HepG2 (cell line): ENCODE data around the gene UBQLN4. TPM values are rescaled to one million over a fixed set of nuclear protein-coding genes. Genes with fewer than 3 reads are reported as not detected.

Experiments used
- FOXO1 ChIP-seq: sonication (generic); formaldehyde crosslinking; IDR thresholded peaks from 2 replicates; pipeline ENCODE4 v1.4.0; 2020; ENCODE audit warnings: missing genetic modification reagents
- KLF16 ChIP-seq, 2 experiments: sonication (generic) in 1 of 2; formaldehyde crosslinking in 1 of 2; IDR thresholded peaks; 2 replicates each; pipeline versions ENCODE4 v1.6.1 to v1.8.0; 2016 to 2023; ENCODE audit warnings: missing genetic modification reagents in 2 of 2, missing compliant biosample characterization in 1 of 2
- LCORL ChIP-seq, 2 experiments: fragments of 450-650 bp in 1 of 2; sonication (generic) in 1 of 2; formaldehyde crosslinking in 1 of 2; IDR thresholded peaks; 2 replicates each; pipeline versions ENCODE4 v1.5.0 to v1.6.1; 2017 to 2020; ENCODE audit warnings: antibody characterized with exemption in 1 of 2, missing genetic modification reagents in 1 of 2
- PITX1 ChIP-seq: sonication (generic); formaldehyde crosslinking; IDR thresholded peaks from 2 replicates; pipeline ENCODE4 v1.5.1; 2020; ENCODE audit warnings: mild to moderate bottlenecking, missing genetic modification reagents
- SP140L ChIP-seq: sonication (generic); formaldehyde crosslinking; IDR thresholded peaks from 2 replicates; pipeline ENCODE4 v1.4.0; 2020; ENCODE audit warnings: missing genetic modification reagents, borderline replicate concordance
- YEATS4 ChIP-seq: sonication (generic); formaldehyde crosslinking; IDR thresholded peaks from 2 replicates; pipeline ENCODE4 v1.4.0; 2020; ENCODE audit warnings: missing genetic modification reagents, borderline replicate concordance
- ZNF382 ChIP-seq: sonication (generic); formaldehyde crosslinking; IDR thresholded peaks from 2 replicates; pipeline ENCODE4 v1.5.0; 2020; ENCODE audit warnings: missing genetic modification reagents, mild to moderate bottlenecking, borderline replicate concordance
- ZNF792 ChIP-seq: IDR thresholded peaks from 2 replicates; pipeline ENCODE4 v1.6.1; 2016
- polyA plus RNA-seq, 8 experiments: library from polyadenylated mRNA; depleted of rRNA in 3 of 8; stranded (reverse) in 7 of 8; unstranded in 1 of 8; fragments of >200 nt; fragmentation: Illumina TruSeq in 4 of 8; extraction: Trizol in 4 of 8; gene quantifications; 2 replicates each; pipeline versions ENCODE4 v1.2.1 to v1.2.3, GENCODE V29; 2011 to 2016; ENCODE audit warnings: low read depth in 4 of 8, missing spikeins in 1 of 8, mixed read lengths in 1 of 8; ENCODE audit not compliant: insufficient read depth in 1 of 8
- total RNA-seq, 5 experiments: library from RNA; depleted of rRNA; stranded (reverse); fragments of >200 nt; fragmentation: Illumina TruSeq; extraction: Trizol; gene quantifications; 2 replicates each; pipeline ENCODE4 v1.2.3, GENCODE V29; 2016; ENCODE audit warnings: low read depth in 1 of 5
- TF ChIP-seq, protein P1 (sequence below): sonication (generic); formaldehyde crosslinking; IDR thresholded peaks from 2 replicates; pipeline ENCODE4 v1.4.0; 2020; ENCODE audit warnings: missing genetic modification reagents, mild to moderate bottlenecking, borderline replicate concordance
- TF ChIP-seq, protein P2 (sequence below): sonication (generic); formaldehyde crosslinking; conservative IDR thresholded peaks from 2 replicates; pipeline ENCODE4 v1.4.0; 2020; ENCODE audit warnings: mild to moderate bottlenecking, missing genetic modification reagents, moderate library complexity
- TF ChIP-seq, protein P3 (sequence below): sonication (generic); formaldehyde crosslinking; conservative IDR thresholded peaks from 2 replicates; pipeline ENCODE4 v1.4.0; 2020; ENCODE audit warnings: missing genetic modification reagents
- TF ChIP-seq, protein P4 (sequence below): sonication (generic); formaldehyde crosslinking; IDR thresholded peaks from 2 replicates; pipeline ENCODE4 v1.4.0; 2020; ENCODE audit warnings: mild to moderate bottlenecking, missing genetic modification reagents
- TF ChIP-seq, protein P5 (sequence below): sonication (generic); formaldehyde crosslinking; IDR thresholded peaks from 2 replicates; pipeline ENCODE4 v1.4.0; 2020; ENCODE audit warnings: missing genetic modification reagents
- TF ChIP-seq, protein P6 (sequence below): sonication (generic); formaldehyde crosslinking; IDR thresholded peaks from 2 replicates; pipeline ENCODE4 v1.8.0; 2022; ENCODE audit warnings: missing genetic modification reagents, mild to moderate bottlenecking, borderline replicate concordance

UBQLN4 gene
- total and polyA plus RNA-seq, 2 of the 13 experiments (the other 11 are each of a cell fraction or from before 2014, with no cell fraction given), result 31.5 to 39.8 TPM

DNA sequence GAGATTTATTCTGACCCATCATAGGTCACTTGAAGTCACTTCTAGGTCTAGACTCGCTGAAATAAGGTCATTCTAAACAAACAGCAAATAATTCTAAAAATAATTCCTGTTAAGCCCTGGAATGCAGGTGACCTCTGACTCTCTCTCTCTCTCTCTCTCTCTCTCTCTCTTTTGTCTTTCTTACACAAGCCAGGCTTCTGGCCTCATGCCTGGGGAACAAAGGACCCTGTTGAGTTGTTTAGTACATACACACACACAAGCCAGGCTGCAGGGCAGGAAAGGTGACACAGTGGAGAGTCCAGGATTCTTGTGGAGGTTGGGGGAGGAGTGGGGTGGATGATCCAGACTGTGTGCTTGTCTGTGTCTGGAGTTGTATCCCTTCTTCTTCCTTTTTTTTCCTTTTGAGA lies 32.7 kb upstream of the UBQLN4 start (continued):
- peak; percentile 45; the same call in 1 of the 2 replicates for TF ChIP-seq YEATS4
- peak in 1 of 2 experiments; percentile 85; a peak in 1 of 4 replicates for TF ChIP-seq KLF16 (CRISPR knock-in tag; IDR thresholded peaks at IDR 0.05)
- peak; percentile 97 for TF ChIP-seq LCORL (IDR thresholded peaks at IDR 0.05)
- peak; percentile 94 for TF ChIP-seq LCORL (CRISPR knock-in tag; IDR thresholded peaks at IDR 0.05)
- no peak for TF ChIP-seq SP140L
- TF ChIP-seq, protein P1, sequence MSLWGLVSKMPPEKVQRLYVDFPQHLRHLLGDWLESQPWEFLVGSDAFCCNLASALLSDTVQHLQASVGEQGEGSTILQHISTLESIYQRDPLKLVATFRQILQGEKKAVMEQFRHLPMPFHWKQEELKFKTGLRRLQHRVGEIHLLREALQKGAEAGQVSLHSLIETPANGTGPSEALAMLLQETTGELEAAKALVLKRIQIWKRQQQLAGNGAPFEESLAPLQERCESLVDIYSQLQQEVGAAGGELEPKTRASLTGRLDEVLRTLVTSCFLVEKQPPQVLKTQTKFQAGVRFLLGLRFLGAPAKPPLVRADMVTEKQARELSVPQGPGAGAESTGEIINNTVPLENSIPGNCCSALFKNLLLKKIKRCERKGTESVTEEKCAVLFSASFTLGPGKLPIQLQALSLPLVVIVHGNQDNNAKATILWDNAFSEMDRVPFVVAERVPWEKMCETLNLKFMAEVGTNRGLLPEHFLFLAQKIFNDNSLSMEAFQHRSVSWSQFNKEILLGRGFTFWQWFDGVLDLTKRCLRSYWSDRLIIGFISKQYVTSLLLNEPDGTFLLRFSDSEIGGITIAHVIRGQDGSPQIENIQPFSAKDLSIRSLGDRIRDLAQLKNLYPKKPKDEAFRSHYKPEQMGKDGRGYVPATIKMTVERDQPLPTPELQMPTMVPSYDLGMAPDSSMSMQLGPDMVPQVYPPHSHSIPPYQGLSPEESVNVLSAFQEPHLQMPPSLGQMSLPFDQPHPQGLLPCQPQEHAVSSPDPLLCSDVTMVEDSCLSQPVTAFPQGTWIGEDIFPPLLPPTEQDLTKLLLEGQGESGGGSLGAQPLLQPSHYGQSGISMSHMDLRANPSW (CRISPR knock-in tag), result peak; percentile 85; the same call in 1 of the 2 replicates
- TF ChIP-seq, protein P2, sequence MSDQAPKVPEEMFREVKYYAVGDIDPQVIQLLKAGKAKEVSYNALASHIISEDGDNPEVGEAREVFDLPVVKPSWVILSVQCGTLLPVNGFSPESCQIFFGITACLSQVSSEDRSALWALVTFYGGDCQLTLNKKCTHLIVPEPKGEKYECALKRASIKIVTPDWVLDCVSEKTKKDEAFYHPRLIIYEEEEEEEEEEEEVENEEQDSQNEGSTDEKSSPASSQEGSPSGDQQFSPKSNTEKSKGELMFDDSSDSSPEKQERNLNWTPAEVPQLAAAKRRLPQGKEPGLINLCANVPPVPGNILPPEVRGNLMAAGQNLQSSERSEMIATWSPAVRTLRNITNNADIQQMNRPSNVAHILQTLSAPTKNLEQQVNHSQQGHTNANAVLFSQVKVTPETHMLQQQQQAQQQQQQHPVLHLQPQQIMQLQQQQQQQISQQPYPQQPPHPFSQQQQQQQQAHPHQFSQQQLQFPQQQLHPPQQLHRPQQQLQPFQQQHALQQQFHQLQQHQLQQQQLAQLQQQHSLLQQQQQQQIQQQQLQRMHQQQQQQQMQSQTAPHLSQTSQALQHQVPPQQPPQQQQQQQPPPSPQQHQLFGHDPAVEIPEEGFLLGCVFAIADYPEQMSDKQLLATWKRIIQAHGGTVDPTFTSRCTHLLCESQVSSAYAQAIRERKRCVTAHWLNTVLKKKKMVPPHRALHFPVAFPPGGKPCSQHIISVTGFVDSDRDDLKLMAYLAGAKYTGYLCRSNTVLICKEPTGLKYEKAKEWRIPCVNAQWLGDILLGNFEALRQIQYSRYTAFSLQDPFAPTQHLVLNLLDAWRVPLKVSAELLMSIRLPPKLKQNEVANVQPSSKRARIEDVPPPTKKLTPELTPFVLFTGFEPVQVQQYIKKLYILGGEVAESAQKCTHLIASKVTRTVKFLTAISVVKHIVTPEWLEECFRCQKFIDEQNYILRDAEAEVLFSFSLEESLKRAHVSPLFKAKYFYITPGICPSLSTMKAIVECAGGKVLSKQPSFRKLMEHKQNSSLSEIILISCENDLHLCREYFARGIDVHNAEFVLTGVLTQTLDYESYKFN (CRISPR knock-in tag), result peak; percentile 95
- peak; percentile 99 for TF ChIP-seq PITX1 (CRISPR knock-in tag)
- TF ChIP-seq, protein P3, sequence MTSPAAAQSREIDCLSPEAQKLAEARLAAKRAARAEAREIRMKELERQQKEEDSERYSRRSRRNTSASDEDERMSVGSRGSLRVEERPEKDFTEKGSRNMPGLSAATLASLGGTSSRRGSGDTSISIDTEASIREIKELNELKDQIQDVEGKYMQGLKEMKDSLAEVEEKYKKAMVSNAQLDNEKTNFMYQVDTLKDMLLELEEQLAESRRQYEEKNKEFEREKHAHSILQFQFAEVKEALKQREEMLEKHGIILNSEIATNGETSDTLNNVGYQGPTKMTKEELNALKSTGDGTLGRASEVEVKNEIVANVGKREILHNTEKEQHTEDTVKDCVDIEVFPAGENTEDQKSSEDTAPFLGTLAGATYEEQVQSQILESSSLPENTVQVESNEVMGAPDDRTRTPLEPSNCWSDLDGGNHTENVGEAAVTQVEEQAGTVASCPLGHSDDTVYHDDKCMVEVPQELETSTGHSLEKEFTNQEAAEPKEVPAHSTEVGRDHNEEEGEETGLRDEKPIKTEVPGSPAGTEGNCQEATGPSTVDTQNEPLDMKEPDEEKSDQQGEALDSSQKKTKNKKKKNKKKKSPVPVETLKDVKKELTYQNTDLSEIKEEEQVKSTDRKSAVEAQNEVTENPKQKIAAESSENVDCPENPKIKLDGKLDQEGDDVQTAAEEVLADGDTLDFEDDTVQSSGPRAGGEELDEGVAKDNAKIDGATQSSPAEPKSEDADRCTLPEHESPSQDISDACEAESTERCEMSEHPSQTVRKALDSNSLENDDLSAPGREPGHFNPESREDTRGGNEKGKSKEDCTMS (CRISPR knock-in tag), result no peak
- TF ChIP-seq FOXO1 (CRISPR knock-in tag), result peak; percentile 73
- TF ChIP-seq ZNF792 (CRISPR knock-in tag), result 0 out of 2 replicates have a peak, but pooled peaks have one; percentile 56
- TF ChIP-seq, protein P4, sequence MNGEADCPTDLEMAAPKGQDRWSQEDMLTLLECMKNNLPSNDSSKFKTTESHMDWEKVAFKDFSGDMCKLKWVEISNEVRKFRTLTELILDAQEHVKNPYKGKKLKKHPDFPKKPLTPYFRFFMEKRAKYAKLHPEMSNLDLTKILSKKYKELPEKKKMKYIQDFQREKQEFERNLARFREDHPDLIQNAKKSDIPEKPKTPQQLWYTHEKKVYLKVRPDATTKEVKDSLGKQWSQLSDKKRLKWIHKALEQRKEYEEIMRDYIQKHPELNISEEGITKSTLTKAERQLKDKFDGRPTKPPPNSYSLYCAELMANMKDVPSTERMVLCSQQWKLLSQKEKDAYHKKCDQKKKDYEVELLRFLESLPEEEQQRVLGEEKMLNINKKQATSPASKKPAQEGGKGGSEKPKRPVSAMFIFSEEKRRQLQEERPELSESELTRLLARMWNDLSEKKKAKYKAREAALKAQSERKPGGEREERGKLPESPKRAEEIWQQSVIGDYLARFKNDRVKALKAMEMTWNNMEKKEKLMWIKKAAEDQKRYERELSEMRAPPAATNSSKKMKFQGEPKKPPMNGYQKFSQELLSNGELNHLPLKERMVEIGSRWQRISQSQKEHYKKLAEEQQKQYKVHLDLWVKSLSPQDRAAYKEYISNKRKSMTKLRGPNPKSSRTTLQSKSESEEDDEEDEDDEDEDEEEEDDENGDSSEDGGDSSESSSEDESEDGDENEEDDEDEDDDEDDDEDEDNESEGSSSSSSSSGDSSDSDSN (CRISPR knock-in tag), result no peak; the same call in 1 of the 2 replicates
- no peak for TF ChIP-seq ZNF382 (CRISPR knock-in tag)
- TF ChIP-seq, protein P5, sequence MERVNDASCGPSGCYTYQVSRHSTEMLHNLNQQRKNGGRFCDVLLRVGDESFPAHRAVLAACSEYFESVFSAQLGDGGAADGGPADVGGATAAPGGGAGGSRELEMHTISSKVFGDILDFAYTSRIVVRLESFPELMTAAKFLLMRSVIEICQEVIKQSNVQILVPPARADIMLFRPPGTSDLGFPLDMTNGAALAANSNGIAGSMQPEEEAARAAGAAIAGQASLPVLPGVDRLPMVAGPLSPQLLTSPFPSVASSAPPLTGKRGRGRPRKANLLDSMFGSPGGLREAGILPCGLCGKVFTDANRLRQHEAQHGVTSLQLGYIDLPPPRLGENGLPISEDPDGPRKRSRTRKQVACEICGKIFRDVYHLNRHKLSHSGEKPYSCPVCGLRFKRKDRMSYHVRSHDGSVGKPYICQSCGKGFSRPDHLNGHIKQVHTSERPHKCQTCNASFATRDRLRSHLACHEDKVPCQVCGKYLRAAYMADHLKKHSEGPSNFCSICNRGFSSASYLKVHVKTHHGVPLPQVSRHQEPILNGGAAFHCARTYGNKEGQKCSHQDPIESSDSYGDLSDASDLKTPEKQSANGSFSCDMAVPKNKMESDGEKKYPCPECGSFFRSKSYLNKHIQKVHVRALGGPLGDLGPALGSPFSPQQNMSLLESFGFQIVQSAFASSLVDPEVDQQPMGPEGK (CRISPR knock-in tag), result peak; percentile 91
- TF ChIP-seq, protein P6, sequence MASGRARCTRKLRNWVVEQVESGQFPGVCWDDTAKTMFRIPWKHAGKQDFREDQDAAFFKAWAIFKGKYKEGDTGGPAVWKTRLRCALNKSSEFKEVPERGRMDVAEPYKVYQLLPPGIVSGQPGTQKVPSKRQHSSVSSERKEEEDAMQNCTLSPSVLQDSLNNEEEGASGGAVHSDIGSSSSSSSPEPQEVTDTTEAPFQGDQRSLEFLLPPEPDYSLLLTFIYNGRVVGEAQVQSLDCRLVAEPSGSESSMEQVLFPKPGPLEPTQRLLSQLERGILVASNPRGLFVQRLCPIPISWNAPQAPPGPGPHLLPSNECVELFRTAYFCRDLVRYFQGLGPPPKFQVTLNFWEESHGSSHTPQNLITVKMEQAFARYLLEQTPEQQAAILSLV (CRISPR knock-in tag), result no peak
